Spleen (tissue), 11 donors: ENCODE data around the gene ACOXL. TPM values are rescaled to one million over a fixed set of nuclear protein-coding genes. Genes with fewer than 3 reads are reported as not detected.
A peak's percentile ranks its signal among the peaks of the same experiment; 100 is the strongest.

Experiments used
- DNase-seq: peaks from one replicate; pipeline ENCODE4 v3.0.0-alpha.2; 2020
- H3K27ac ChIP-seq, 8 donors: fragments of 200-600 bp; sonication (generic) in 7 of 8; 1 replicate in 4 of 8; 2 replicates in 4 of 8; pipeline versions ENCODE4 v1.5.0 to v1.8.0; 2016 to 2021; ENCODE audit warnings: inconsistent platforms in 4 of 8, mild to moderate bottlenecking in 4 of 8, moderate library complexity in 1 of 8
- H3K27me3 ChIP-seq, 7 donors: fragments of 200-600 bp; sonication (generic) in 6 of 7; replicated peaks in 1 of 7; 1 replicate in 4 of 7; 2 replicates in 3 of 7; pipeline versions ENCODE4 v1.5.0 to v1.8.0; 2016 to 2021; ENCODE audit warnings: inconsistent platforms in 3 of 7, mild to moderate bottlenecking in 1 of 7
- H3K36me3 ChIP-seq, 6 donors: fragments of 200-600 bp; sonication (generic) in 5 of 6; 1 replicate in 4 of 6; 2 replicates in 2 of 6; pipeline versions ENCODE4 v1.5.0 to v1.8.0; 2016 to 2021; ENCODE audit warnings: inconsistent platforms in 2 of 6
- H3K4me1 ChIP-seq, 6 donors: fragments of 200-600 bp; sonication (generic) in 5 of 6; 1 replicate in 3 of 6; 2 replicates in 3 of 6; pipeline versions ENCODE4 v1.5.0 to v1.8.0; 2016 to 2021; ENCODE audit warnings: inconsistent platforms in 3 of 6
- H3K4me3 ChIP-seq, 8 donors: fragments of 200-600 bp; sonication (generic) in 7 of 8; 1 replicate in 4 of 8; 2 replicates in 4 of 8; pipeline versions ENCODE4 v1.5.0 to v1.8.0; 2016 to 2021; ENCODE audit warnings: inconsistent platforms in 4 of 8, mild to moderate bottlenecking in 4 of 8, moderate library complexity in 2 of 8
- H3K9me3 ChIP-seq, 8 donors: fragments of 200-600 bp; sonication (generic) in 7 of 8; 1 replicate in 4 of 8; 2 replicates in 4 of 8; pipeline versions ENCODE4 v1.5.0 to v1.8.0; 2016 to 2021; ENCODE audit warnings: inconsistent platforms in 4 of 8
- CTCF ChIP-seq, 11 experiments: fragments of 200-600 bp in 7 of 11; fragments of 450-650 bp in 4 of 11; sonication (generic) in 4 of 11; IDR thresholded peaks in 8 of 11; conservative IDR thresholded peaks in 3 of 11; 1 replicate in 7 of 11; 2 replicates in 4 of 11; pipeline versions ENCODE4 v1.4.0 to v1.8.0; 2016 to 2021; ENCODE audit warnings: antibody characterized with exemption in 11 of 11, inconsistent platforms in 4 of 11, mild to moderate bottlenecking in 1 of 11
- POLR2A ChIP-seq, 3 donors: fragments of 450-650 bp; IDR thresholded peaks; one replicate each; pipeline ENCODE4 v1.5.1; 2017; ENCODE audit warnings: antibody characterized with exemption in 3 of 3, mild to moderate bottlenecking in 1 of 3
- POLR2AphosphoS5 ChIP-seq, 3 donors: sonication (generic); formaldehyde crosslinking; IDR thresholded peaks; one replicate each; pipeline ENCODE4 v1.5.1; 2017; ENCODE audit warnings: antibody characterized with exemption in 3 of 3
- WGBS, 5 donors: extraction: QIAGEN DNeasy Blood & Tissue Kit in 3 of 5; methylation state at CpG; one replicate each; pipeline versions ENCODE4 v1.1.5 to v1.1.7; 2013 to 2018; 5-methylcytosine and 5-hydroxymethylcytosine counted together
- intact Hi-C: fragments of 100-400 bp; cut with DNase I; formaldehyde crosslinking; loops from one replicate; pipeline ENCODE4 v1.15.0; 2023; ENCODE audit warnings: low total_unique reads
- polyA plus RNA-seq, 3 donors: library from polyadenylated mRNA; stranded (reverse); fragments of 200-250 nt; gene quantifications; one replicate each; pipeline ENCODE4 v1.2.1, GENCODE V29; 2013
- total RNA-seq, 7 donors: library from RNA; depleted of rRNA in 3 of 7; stranded (reverse); fragments of >200 nt in 3 of 7; fragmentation: NEBNext Ultra II Directional in 4 of 7; extraction: Animal tissue kit (Norgen Biotek cat#: 25700) in 4 of 7; gene quantifications; one replicate each; pipeline versions ENCODE4 v1.1.0 to v1.2.1, GENCODE V29; 2016 to 2021
- donor health status: healthy with polysubstance abuse.
- donor health status: DM: no; HTN: no; CAD: no; lungs with moderate emphysema.
- donor health status: DM: no; HTN: no; CAD: no.
- donor health status: Bipolar disorder and iron deficiency.
- donor health status: healthy.
- donor health status: DM: no; HTN: no; CAD: no.
- donor health status: DM: yes; HTN: yes; CAD: no.

The ACOXL gene
- total and polyA plus RNA-seq, 10 donors: 0.04 to 1.0 (median 0.66) TPM

GRCh38 chr2:110851531-110851930 is 119.2 kb downstream of the ACOXL start:
- Histone ChIP-seq H3K4me3 (no peak overlapping the region), H3K27ac (peak overlapping the region in 1 of 8 donors; percentile 35), H3K4me1 (peaks cover 0 to 61% (median 23%) of the 10 kb centered on the region in 6 donors), H3K9me3 (no peaks in the 10 kb centered on the region), H3K36me3 (no peaks in the 10 kb centered on the region), H3K27me3 (no peaks in the 10 kb centered on the region)
- no peak for DNase-seq
- intact Hi-C loops: no loop called here
- WGBS, 5 donors: 76 to 94% (median 89%) methylated on average over 11 to 13 of the region's 13 CpGs
- TF ChIP-seq POLR2AphosphoS5 (IDR thresholded peaks at IDR 0.05): no peak
- no peak for TF ChIP-seq CTCF (IDR thresholded peaks at IDR 0.05 in 8 of 11, conservative IDR thresholded peaks at IDR 0.05 in 3 of 11)
- no peak for TF ChIP-seq POLR2A (IDR thresholded peaks at IDR 0.05)

- WGBS, 5 donors: 56 to 86% (median 71%) methylated on average over 4 to 11 of the region's 11 CpGs
- peak overlapping the region in 3 of 8 donors; percentile 26 to 53 (median 35) for H3K27ac ChIP-seq
- H3K4me1 ChIP-seq: peaks cover 0 to 56% (median 22%) of the 10 kb centered on the region in 6 donors
- no peaks in the 10 kb centered on the region for H3K36me3 ChIP-seq
- intact Hi-C loops: no loop called here
- no peak for DNase-seq
- no peaks in the 10 kb centered on the region for H3K9me3 ChIP-seq
- no peak for TF ChIP-seq CTCF (IDR thresholded peaks at IDR 0.05 in 8 of 11, conservative IDR thresholded peaks at IDR 0.05 in 3 of 11)
- TF ChIP-seq POLR2A (IDR thresholded peaks at IDR 0.05): no peak
- no peak for TF ChIP-seq POLR2AphosphoS5 (IDR thresholded peaks at IDR 0.05)
- H3K4me3 ChIP-seq: no peak overlapping the region
- no peaks in the 10 kb centered on the region for H3K27me3 ChIP-seq
Observed at GRCh38 chr2:110852051-110852450, 119.7 kb downstream of the ACOXL start.

- Histone ChIP-seq H3K27ac (peak overlapping the region in 3 of 8 donors; percentile 26 to 53 (median 35)), H3K36me3 (no peaks in the 10 kb centered on the region), H3K4me3 (no peak overlapping the region), H3K9me3 (no peaks in the 10 kb centered on the region), H3K4me1 (peaks cover 0 to 49% (median 19%) of the 10 kb centered on the region in 6 donors), H3K27me3 (no peaks in the 10 kb centered on the region)
- WGBS, 5 donors: 71 to 78% (median 76%) methylated on average over 6 to 8 of the region's 8 CpGs
- DNase-seq: no peak
- TF ChIP-seq POLR2AphosphoS5 (IDR thresholded peaks at IDR 0.05) (no peak), CTCF (IDR thresholded peaks at IDR 0.05 in 8 of 11, conservative IDR thresholded peaks at IDR 0.05 in 3 of 11) (no peak), POLR2A (IDR thresholded peaks at IDR 0.05) (no peak)
- intact Hi-C loops: no loop called here
Observed at GRCh38 chr2:110852541-110853263, 120.3 kb downstream of the ACOXL start.

GRCh38 chr2:110853516-110853915 is 121.1 kb downstream of the ACOXL start:
- peaks cover 0 to 52% (median 21%) of the 10 kb centered on the region in 6 donors for H3K4me1 ChIP-seq
- WGBS, 5 donors: 34 to 62% (median 43%) methylated on average over 5 of the region's 5 CpGs
- TF ChIP-seq CTCF (IDR thresholded peaks at IDR 0.05 in 8 of 11, conservative IDR thresholded peaks at IDR 0.05 in 3 of 11) (peak in 9 of 11 experiments; percentile 24 to 73 (median 51)), POLR2AphosphoS5 (IDR thresholded peaks at IDR 0.05) (no peak)
- no peak overlapping the region for H3K4me3 ChIP-seq
- H3K9me3 ChIP-seq: no peaks in the 10 kb centered on the region
- peak; percentile 80 for DNase-seq
- intact Hi-C loops: no loop called here
- no peaks in the 10 kb centered on the region for H3K36me3 ChIP-seq
- H3K27ac ChIP-seq: no peak overlapping the region
- H3K27me3 ChIP-seq: no peaks in the 10 kb centered on the region
